AG09309 (cell line): Measurements from ENCODE around the gene CUL4A.
A peak's percentile ranks its signal among the peaks of the same experiment; 100 is the strongest.

ENCODE experiments used
- DNase-seq: peaks from one replicate; pipeline ENCODE4 v3.0.0-alpha.2; 2010; ENCODE audit warnings: low read depth
- H3K4me3 ChIP-seq: 2 replicates; pipeline ENCODE4 v1.5.1; 2011; ENCODE audit warnings: mild to moderate bottlenecking, low read depth, low read length, moderate library complexity; ENCODE audit not compliant: control insufficient read depth
- TF ChIP-seq, protein P1 (sequence below): IDR thresholded peaks from 2 replicates; pipeline ENCODE4 v1.5.1; 2011; ENCODE audit warnings: mild to moderate bottlenecking, low read depth, low read length, inconsistent platforms; ENCODE audit not compliant: insufficient read depth, control insufficient read depth; ENCODE audit errors: missing control alignments

CUL4A gene

DNA sequence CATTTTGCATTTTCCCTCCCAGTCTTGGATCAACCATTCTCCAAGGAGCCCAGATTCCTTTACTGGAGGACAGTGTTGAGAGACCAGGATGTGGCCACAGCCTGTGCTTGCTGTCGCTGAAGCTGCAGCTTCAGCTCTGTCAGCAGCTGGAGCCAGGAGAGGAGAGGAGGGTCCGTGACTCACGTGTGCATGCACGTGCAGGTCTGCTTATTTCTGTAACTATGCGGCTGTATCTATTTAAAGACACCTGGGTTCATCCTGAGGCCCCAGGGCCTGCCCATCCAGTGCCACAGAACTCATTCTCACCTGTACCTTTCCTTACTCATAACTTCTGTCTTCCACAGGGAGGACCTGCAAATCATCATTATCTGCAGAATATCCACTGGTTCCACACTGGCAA lies 79.5 kb downstream of the CUL4A start:
- DNase-seq: no peak
- TF ChIP-seq, protein P1, sequence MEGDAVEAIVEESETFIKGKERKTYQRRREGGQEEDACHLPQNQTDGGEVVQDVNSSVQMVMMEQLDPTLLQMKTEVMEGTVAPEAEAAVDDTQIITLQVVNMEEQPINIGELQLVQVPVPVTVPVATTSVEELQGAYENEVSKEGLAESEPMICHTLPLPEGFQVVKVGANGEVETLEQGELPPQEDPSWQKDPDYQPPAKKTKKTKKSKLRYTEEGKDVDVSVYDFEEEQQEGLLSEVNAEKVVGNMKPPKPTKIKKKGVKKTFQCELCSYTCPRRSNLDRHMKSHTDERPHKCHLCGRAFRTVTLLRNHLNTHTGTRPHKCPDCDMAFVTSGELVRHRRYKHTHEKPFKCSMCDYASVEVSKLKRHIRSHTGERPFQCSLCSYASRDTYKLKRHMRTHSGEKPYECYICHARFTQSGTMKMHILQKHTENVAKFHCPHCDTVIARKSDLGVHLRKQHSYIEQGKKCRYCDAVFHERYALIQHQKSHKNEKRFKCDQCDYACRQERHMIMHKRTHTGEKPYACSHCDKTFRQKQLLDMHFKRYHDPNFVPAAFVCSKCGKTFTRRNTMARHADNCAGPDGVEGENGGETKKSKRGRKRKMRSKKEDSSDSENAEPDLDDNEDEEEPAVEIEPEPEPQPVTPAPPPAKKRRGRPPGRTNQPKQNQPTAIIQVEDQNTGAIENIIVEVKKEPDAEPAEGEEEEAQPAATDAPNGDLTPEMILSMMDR: no peak
- no peak overlapping the region for H3K4me3 ChIP-seq

DNA sequence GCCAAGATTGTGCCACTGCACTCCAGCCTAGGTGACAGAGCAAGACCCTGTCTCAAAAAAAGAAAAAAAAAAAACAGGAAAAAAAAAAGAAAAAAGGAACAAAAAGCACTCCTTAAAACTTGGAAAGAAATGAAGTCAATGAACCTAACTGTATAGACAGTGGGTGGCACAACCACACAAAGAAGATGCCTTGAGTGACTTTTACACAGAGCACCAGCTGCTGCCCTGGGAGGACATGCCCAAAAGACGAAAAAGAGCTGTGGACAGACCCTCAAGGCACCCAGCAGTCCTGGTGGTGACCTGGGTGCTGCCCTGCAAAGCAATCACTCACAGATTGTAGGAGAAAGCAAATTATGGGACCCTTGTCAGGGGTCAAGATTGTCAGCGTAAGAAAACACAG lies 81.7 kb downstream of the CUL4A start:
- no peak for DNase-seq
- TF ChIP-seq, protein P1: no peak
- no peak overlapping the region for H3K4me3 ChIP-seq

DNA sequence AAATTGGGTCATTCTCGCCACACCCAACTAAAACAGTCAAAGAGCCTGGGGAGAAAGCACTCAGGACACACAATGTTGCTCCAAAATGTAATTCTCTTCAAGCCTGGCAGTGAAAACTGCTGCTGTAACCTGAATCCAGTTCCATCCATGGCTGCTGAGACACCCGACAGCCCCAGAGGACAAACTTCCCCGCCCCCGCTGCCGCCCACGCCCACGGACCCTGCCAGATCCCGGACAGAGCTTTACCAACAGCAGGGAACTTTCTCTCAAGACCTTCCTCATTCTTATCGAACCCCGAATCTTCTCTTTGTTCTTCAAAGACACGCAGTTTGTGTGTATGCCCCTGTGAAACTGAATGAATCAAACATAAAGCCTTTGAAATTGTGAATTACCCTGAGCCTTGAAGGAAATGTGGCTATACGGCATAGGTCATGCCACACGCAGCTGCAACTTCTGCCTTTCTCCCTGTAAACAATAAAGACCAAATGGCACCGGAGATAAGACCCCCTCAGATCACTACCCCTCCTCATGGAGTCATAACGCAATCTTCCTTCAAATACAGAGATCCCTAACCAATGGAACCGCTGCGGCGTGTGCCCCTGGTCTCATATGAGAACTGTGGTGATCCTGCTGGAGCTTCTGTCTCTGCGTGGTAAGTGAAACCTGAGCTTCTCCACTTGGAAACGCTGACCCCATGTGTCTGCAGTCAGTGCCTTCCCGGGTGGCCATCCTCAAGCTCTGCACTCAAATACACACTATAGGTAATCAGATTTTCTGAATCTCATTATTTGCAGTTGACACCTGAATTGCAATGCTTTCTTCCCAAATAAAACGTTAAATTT lies 82.8 kb downstream of the CUL4A start:
- H3K4me3 ChIP-seq: peak overlapping the region; percentile 26
- TF ChIP-seq, protein P1: no peak
- DNase-seq: no peak

DNA sequence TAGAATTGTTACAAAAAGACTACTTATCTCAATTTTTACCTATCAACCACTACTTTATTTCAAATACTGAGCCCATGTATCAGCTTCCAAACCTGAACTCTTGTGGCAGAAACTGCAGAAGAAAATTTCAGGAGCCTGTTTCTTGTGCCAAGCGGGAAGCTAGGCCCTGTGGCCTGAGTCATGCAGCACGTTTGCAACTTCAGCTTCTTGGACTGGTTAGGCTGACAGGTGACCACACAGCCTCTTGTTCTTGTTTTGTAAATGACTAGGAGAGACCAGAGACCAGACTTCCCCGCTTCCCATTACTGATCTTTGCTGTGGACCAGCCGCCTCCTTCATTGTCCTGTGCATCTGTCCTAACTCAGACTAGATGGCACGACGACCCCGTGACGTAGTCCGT lies 84.3 kb downstream of the CUL4A start:
- H3K4me3 ChIP-seq: no peak overlapping the region
- DNase-seq: no peak
- TF ChIP-seq, protein P1: no peak

DNA sequence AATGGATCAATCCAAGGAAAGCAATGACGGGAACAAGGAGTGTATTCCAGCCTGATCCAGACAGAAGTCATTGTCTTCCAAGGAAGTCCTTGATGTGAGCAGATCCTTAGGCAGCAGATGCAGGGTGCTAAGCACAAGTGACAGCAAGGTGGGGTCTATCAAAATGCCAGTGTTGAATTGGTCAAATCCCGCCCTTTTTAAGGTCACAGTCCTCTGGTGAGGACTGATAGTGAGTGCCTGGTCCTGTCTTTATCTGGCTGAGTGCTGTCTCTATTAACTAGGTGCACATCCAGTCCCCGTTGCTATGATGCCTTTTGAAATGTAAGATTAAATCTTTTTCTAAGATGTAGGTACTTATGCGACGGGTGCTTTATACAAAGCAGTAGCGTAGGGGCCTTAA lies 86.4 kb downstream of the CUL4A start:
- H3K4me3 ChIP-seq: no peak overlapping the region
- no peak for DNase-seq
- TF ChIP-seq, protein P1: no peak

DNA sequence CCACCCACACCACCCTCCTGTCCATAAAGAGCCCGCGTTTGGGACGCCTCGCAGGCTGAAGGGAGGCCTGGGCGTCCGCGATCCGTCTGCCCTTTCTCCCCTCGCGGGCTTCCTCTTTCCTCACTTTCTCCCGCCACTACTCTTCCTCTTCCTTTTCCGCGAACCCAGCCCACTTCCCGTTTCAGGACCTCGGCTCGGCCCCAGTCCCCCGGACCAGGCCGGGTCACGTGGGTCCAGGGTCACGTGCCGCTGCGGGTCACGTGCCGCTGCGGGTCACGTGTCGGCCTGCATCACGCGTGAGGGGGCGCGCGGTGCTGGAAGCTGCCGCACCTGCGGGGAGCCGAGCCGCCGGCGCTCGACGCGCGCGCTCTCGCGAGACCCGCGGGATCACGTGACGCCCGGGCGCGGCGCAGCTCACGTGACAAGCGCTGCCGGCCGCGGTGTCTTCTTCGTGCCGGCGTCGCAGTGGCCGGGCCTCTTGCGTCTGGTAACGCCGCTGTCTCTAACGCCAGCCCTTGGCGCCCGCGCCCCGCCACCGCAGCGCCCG lies 87.5 kb downstream of the CUL4A start, which contains the start of gene LAMP1:
TSS of gene LAMP1 (plus strand) at position 417 of the 547 bp plus-strand sequence. CDS start 196 bp downstream, outside the sequence.
- peak within 1 kb of the TSS; percentile 94 for H3K4me3 ChIP-seq
- DNase-seq: peak; percentile 86
- TF ChIP-seq, protein P1: no peak
